Hematopoietic multipotent progenitor cell (in vitro differentiated cells): ENCODE results near the gene USP37. TPM values are rescaled to one million over a fixed set of nuclear protein-coding genes. Genes with fewer than 3 reads are reported as not detected.

Experiments
- DNase-seq, 3 donors: peaks; one replicate each; pipeline ENCODE4 v3.0.0-alpha.2; 2011 to 2015; ENCODE audit warnings: low read depth in 2 of 3, low spot score in 2 of 3
- total RNA-seq: library from RNA; depleted of rRNA; stranded (reverse); fragments of >200 nt; gene quantifications from one replicate; pipeline ENCODE4 v1.2.3, GENCODE V29; 2012

Gene USP37
- total RNA-seq, 1 donor = 3.8 TPM

DNA sequence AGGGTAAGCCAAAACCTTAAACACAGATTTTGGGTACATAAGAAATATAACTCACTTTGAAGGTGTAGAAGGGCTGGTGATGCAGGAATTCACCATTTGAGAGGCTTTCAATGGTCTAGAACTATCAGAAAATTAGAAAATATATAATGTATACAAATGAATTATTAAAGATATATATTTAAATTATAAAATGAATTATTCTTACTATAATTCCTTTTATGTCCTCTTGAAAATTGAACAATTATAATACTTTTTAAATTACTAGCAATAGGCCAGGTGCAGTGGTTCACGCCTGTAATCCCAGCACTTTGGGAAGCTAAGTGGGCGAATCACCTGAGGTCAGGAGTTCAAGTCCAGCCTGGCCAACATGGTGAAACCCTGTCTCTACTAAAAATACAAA is 88.6 kb downstream of the USP37 start:
- no peak for DNase-seq

DNA sequence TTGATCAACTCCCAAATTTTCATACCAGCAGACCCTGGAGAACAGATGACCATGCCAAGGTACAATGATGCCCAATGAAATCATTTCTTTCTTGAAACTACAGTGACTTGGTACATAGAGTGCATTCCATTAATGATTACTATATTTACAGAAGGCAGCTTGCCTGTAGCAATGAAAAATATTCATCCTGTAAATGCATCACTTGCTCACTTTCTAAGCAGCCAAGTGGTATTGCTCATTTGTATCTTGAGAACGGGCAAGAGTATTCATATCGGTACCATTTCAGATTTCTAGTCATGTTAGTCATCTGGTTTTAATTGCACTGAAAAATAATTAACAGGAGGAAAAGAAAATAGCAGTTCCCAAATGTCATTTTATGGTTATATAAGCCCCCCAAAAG is 89.6 kb downstream of the USP37 start:
- DNase-seq = no peak

DNA sequence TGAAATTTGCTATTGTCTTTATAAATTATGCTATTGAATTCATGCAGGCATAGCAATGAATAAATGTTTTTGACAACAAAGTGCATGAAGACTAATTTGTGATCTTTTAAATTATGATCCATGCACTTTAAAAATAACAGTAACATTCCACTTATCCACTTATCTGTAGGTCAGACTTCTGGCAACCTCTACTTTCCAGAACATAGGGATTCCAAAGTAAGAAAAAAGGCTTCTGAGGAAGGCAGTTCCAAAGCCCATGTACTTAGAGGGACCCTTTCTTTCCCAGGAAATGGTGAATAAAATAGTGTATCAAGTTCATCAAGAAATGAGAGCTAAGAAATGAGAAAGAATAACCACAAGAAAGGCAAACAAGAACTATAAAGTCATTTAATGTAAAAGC is 90.9 kb downstream of the USP37 start:
- DNase-seq = no peak

DNA sequence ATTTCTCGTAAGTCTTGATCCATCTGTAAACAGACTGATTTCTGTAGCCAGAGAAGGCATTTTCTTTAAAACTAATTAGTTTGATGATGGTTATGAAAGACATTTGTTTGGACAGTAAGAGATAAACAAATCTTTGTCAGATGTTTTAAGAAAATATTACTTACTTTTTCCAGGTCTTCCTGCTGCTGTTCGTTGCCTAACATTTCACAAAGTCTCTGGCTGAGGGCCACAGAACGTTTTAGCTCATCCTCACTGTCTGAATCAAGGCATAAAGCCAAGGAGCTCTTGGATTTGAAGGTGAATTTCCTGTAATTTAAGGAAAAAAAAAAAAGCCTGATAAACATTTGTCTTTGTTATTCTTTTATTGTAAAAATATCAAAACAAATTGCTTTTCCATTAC is 91.5 kb downstream of the USP37 start:
- DNase-seq = no peak

DNA sequence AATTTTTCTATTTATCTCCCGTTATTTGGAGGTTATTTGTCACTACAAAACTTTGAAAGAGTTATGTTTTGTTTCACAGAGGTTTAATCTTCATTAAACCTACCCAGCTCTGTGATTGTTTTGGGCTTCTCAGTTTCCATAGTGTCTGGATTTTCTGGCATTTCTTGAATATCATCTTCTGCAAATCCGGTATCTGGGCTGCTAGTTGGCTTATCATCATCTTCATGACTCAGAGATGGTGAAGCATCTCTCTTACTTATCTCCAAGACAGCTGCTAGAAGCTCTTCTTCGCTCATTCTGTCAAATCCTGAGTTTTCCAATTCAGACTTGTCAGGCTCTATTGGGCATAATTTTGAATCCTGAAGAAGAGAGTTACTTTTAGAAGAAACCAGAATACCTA is 93.6 kb downstream of the USP37 start:
- DNase-seq = no peak

DNA sequence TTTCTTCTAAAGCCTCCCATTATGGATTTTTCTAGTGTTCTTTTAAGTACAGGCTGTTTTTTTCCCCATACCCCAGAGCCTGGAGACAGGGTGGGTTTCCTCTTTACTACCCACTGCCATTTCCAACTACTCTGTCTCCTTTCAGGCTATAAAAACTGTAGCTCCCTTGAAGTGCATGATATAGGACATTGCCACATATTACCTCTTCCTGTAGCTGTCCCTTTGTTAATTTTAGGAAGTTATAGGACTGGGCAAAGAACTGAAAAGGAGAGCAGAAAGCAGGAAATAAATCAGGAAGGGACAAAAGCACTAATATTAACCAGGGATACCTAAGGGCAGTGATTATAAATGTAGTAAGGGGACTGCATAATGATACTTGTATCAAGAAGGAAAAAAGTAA is 95.2 kb downstream of the USP37 start:
- DNase-seq = no peak

DNA sequence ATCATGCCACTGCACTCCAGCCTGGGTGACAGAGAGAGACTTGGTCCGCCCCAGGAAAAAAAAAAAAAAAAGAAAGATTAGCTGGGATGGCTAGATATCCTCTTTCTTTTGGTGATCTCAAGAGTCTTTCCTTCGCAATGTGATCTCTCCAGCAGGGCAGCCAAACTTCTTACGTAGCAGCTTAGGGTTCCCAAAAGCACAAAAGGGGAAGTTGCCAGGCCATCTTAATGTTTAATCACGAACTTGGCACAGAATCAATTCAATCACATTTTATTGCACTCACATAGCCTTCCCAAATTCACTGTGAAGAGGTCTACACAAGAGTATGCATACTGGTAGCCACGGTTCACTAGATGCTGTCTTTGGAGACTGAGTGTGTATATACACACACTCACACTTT is 96.2 kb downstream of the USP37 start:
- peak in 2 of 3 donors; percentile 53 to 84 for DNase-seq

DNA sequence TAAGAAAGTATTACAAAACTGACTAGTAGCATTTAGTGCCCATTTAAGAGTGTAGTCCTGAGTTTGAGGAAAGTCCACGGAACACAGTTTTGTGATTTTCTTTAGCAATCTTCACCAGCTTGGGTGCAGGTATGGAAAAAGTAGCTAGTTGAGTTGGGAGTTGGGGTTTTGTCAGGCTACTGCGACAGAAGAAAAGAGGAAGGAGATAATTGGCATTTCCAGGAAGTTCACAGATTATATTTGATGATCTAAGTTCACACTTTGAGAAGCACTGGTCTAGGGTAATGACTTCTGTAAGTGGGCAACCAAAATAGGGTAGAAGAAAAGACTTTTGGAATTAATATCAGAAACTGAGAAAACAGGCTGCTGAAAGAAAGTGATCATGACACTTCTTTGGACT is 97.1 kb downstream of the USP37 start:
- no peak for DNase-seq

DNA sequence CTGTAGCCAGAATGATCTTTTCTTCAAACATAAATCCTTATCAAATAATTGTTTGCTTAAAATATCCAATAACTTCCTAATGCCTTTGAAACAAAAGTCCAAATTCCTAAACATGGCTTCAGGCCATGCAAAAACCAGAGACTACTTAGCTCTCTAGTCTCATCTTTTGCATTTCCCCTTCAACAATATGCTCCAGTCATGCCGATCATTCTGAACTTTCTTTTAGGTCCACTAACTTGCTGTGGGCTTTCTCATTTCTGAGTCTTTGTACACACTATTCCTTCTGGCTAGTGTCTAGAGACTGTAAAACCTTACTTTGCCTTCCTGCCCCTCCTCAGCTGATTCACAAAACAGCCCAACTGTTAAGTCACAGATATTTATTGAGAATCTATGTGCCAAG is 97.7 kb downstream of the USP37 start:
- DNase-seq = no peak

DNA sequence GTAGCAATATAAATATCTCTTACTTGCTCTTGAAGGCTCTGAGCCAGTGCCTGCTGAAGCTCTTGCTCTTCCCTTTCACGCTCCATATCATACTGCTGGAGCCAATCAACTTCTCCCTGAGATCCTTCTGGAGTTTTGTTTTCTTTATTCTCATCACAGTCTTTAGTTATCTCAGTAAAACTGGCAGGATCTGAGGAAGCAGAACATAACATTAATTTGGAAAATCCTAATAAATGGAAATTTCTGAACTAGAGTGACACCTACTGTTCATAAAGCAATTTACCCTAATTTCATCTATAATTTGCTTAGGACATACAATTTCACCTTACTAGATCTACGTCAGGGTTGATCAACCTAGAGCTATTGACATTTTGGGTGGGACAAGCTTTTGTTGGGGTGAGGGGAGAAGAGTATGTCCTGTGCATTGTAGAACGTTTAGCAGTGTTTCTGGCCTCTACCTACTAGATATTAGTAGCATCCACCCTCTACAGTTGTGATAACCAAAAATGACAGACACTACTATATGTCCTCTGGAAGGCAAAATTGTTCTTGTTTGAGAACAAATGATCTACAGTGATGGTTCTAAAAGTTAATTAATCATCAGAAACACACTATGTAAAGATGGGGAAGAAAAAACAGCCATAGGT is 102.0 kb downstream of the USP37 start:
- DNase-seq = peak in 2 of 3 donors; percentile 13 to 37

DNA sequence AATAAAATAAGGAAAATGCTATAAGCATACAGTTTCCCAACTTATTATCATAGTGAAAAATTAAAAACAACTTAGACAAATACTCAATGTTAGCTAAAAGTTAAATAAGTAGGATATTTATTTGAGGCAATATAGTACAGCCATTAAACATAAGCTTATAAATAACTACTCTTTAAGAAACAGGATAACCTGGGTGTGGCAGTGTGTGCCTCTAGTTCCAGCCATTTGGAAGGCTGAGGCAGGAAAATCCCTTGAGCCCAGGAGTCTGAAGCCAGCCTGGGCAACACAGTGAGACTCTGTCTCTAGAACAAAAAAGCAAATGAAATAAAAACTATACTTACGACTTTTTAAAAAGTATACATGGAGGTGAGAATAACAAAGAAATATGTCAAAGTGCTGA is 109.6 kb downstream of the USP37 start:
- DNase-seq = no peak

DNA sequence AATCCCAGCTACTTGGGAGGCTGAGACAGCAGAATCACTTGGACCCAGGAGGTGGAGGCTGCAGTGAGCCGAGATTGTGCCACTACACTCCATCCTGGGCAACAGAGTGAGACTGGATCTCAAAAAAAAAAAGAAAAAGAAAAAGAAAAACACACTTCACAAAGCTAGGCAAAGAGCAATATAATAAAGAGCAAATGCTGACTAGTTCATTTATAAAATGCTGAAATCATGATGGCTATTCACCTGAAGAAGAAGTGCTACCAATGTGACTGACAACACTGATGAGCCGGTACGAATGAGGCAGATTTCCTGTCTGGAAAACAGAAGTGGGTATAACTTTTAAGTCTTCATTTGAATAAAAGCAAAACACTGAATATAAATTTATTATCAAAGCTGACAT is 111.3 kb downstream of the USP37 start:
- DNase-seq = no peak

DNA sequence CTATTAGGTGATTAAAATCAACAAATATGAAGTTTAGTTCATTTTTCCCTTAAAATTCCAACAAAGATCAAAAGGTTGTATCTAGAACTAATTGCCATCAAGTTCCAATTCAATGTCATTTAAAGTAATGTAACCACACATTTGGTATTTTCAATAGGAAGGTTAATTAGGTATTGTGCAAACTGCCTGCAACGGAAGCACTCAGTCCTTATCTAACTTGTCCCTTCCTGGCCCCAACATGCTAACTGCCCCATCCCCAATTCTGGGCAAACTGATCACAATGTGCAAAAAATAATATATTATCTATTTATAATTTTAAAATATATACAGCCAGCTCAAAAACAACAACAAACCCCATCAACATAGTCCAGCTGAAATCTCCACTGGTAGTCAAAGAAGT is 116.1 kb downstream of the USP37 start:
- no peak for DNase-seq

DNA sequence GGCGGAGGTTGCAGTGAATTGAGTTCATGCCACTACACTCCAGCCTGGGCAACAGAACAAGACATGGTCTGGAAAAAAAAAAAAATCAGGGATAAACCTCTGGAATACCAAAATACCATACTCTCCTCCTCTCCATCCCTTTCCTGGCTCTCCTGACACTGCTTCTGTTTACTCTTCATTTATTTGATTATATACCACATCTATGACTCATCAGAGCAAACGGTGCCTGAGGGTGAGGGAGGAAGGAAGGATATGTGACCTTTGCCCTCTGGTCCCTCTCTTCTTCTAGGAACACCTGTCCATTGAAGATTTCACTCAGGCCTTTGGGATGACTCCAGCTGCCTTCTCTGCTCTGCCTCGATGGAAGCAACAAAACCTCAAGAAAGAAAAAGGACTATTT is 119.2 kb downstream of the USP37 start:
- DNase-seq = no peak

DNA sequence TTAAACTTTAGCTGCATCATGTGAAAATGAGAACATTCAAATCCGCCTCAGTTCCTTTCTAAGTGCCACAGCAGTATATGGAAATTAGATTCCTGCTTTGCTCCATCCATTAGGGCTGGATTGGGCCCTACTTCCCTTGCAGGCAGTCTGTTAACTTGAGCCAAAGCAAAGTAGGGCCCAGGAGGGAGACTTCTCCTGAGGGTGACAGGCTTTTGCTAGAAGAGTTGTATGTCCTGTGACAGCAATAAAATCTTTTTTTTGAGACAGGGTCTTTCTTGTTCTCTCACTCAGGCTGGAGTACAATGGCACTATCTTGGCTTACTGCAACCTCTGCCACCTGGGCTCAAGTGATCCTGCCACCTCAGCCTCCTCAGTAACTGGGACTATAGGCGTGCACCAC is 121.1 kb downstream of the USP37 start:
- DNase-seq = no peak

DNA sequence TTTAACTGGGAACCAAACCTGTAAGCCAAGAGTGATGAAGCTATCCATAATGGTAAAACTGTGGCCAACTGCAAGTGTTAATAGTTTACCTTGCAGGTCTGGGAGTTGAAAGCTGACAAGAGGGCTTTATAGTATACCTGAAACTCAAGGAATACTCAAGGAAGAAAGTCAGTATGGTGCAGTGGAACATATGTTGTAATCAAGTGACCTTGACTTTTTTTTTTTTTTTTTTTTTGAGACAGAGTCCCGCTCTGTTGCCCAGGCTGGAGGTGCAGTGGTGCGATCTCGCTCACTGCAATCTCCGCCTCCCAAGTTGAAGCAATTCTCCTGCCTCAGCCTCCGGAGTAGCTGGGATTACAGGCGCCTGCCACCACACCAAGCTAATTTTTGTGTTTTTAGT is 121.6 kb downstream of the USP37 start:
- no peak for DNase-seq

DNA sequence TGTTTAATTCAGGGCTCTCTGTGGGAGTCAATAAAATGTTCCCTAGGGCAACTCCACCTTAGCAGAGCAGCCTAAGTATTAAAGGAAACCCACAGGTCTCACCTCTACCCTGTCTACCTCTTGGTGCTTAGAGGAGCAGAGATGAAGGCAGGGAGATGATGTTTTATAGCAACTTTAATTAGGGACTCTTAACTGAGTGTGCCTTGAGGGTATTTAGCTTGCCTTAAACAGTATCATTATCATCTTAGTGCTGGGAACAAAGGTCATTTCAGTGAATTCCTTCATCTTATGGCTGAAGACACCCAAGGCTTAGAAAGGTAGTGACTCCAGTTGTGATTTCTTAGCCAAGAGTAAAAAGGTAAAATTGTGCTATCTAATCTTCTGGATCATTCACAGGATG is 122.5 kb downstream of the USP37 start:
- no peak for DNase-seq

DNA sequence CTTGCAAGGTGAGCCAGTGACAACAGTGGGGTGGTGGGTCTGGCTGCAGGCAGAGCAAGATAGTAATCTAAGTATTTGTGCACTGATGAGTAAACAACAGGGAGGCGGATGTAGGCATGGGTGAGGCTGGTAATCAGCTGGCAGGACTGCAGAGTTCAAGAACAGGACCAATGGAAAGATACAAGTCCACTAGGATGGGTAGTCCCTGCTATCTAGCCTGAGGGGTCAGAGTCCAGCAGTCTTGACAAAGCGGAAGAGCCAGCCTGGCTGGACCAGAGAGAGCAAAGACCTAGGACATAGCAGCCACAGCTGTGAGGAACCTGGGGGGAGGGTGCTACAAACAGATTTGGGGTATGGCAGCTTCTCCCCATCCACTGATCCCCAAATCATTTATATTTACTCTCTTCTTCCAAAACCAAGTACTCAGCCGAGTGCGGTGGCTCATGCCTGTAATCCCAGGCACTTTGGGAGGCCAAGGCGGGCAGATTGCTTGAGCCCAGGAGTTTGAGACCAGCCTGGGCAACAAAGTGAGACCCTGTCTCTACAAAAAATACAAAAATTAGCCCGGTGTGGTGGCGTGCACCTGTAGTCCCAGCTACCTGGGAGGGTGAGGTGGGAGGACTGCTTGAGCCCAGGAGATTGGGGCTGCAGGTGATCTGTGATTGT is 123.3 kb downstream of the USP37 start:
- DNase-seq = no peak

DNA sequence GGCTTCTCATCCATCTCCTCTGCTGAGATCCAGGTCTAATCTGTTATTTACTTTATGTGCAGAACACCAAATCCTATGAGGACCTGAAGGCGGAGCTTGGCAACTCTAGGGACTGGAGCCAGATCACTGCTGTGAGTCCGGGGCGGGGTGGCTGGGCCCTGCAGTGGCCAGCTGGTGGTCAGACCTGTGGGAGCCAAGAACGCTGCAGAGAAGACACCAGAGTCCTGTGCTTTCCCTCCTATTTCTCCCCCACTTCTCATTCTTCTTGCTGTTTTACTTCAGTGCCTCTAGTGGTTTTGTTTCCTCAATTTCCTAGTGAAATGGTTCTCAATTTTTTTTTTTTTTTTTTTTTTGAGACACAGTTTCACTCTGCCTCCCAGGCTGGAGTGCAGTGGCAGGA is 129.6 kb downstream of the USP37 start:
- no peak for DNase-seq

DNA sequence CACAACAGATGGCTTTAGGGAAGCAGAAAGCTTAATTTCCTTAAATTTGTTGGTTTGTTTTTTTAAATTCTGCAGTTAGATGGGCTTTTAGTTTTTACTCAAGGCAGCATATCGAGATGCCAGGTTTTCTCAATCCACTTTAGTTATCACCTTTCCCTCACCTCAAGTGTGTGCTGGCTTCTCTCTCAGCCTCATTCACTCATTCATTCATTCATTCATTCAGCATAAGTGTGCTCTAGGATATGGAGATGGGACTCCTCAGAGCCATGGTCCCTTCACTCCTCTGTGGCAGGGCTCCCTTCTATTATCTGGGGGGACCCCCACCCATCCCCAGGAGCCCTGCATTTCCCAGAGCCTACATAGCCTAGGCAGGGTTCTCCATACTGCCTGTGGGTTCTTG is 130.2 kb downstream of the USP37 start:
- no peak for DNase-seq

DNA sequence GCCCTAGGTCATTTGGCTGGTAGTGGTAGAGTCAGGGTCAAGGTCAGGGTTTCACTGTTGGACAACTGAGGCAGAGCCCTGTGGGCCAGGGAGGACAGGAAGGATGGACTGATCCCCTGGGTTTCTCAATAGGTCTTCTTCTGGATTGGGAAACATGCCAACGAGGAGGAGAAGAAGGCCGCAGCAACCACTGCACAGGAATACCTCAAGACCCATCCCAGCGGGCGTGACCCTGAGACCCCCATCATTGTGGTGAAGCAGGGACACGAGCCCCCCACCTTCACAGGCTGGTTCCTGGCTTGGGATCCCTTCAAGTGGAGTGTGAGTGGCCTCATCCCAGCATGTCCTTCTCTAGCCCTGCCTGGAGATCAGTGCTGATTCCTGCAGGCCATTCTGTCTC is 131.2 kb downstream of the USP37 start:
- DNase-seq = no peak

DNA sequence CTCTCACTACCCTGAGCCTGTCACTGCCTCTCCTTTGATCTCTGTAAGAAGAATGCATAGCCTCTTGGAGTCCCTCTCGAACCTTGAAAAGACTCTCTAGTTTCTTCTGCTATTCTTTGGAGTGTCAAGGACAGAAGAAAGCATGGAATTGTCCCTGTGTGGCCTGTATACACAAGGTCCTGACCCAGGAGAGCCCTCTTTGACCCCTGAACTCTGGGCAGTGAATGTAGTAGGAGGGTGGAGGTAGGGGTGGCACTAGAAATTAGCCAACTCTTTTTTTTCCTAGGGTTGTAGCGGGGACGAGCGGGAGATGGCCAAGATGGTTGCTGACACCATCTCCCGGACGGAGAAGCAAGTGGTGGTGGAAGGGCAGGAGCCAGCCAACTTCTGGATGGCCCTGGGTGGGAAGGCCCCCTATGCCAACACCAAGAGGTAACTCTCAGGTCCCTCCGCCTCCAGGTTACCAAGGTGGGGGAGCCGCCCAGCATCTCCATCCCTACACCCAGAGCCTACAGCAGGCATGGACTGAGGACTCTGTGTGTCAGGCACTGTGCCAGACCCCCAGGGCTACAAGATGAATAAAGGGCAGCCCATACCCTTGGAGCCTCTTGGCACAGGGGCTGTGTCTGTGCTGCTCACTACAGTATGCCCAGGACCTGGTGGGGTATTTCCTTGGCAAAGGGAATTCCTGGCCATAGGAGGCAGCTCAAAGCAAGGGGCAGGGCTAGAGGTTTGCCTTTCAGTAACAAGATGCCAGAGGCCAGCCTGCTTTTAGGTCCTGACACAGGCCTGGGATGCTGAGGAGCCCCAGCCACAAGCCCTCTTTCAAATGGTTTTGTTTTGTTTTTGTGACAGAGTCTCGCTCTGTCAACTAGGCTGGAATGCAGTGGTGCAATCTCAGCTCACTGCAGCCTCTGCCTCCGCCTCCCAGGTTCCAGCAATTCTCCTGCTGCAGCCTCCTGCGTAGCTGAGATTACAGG is 132.9 kb downstream of the USP37 start:
- DNase-seq = no peak
